Jurkat, Clone E6-1 (cell line): ENCODE data around the gene KRTAP4-1. TPM values are rescaled to one million over a fixed set of nuclear protein-coding genes. Genes with fewer than 3 reads are reported as not detected.
"Not testable (repeated sequence)": the region's sequence is repeated elsewhere in the genome, so short reads cannot be mapped to it uniquely, and the experiment has no call there.

Experiments used
- DNase-seq: peaks from one replicate; pipeline ENCODE4 v3.0.0-alpha.2; 2011; ENCODE audit warnings: low read depth, low spot score
- H3K4me3 ChIP-seq: 2 replicates; pipeline ENCODE4 v1.5.1; 2011; ENCODE audit warnings: mild to moderate bottlenecking, low read length, control low read depth, moderate library complexity
- polyA plus RNA-seq: library from polyadenylated mRNA; unstranded; fragments of >200 nt; gene quantifications from one replicate; pipeline ENCODE4 v1.2.1, GENCODE V29; 2012; ENCODE audit warnings: missing spikeins; ENCODE audit not compliant: insufficient read length, insufficient read depth

Gene KRTAP4-1
- not detected for polyA plus RNA-seq

DNA sequence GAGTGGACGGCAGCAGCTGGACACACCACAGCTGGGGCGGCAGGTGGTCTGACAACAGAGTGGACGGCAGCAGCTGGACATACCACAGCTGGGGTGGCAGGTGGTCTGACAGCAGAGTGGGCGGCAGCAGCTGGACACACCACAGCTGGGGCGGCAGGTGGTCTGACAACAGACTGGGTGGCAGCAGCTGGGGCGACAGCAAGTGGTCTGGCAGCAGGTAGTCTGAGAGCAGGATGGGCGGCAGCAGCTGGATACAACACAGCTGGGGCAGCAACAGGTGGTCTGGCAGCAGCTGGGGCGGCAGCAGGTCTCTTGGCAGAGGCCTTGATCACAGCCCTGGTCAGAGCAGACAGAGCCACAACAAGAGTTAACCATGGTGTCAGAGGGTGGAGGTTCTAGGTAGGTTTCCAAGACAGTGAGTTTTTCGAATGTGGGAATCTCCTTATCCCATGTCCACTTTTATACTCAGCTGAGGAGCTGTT, at the start of gene KRTAP4-1:
Gene KRTAP4-1 (minus strand): TSS at position 432 of the 482 bp plus-strand sequence. CDS start 57 bp downstream, at position 375.
- H3K4me3 ChIP-seq = no peak within 1 kb of the TSS
- no peak for DNase-seq

DNA sequence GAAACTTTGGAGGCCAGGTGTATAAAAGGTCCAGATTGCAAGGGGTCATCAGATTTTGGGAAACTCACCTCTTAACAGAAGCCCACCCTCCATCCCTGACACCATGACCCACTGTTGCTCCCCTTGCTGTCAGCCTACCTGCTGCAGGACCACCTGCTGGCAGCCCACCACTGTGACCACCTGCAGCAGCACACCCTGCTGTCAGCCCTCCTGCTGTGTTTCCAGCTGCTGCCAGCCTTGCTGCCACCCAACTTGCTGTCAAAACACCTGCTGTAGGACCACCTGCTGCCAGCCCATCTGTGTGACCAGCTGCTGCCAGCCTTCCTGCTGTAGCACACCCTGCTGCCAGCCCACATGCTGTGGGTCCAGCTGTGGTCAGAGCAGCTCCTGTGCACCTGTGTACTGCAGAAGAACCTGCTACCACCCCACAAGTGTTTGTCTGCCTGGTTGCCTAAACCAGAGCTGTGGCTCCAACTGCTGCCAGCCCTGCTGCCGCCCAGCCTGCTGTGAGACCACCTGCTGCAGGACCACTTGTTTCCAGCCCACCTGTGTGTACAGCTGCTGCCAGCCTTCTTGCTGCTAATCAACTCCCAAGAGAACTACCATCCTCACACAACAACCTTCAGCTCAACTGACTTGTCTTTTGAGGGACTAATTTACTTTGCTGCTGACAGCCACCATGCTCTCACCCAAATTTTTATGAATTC, 47.8 kb upstream of the KRTAP4-1 start, which contains the start of gene KRTAP9-3:
Gene KRTAP9-3 (plus strand): TSS at position 51 of the 707 bp plus-strand sequence. CDS start 53 bp downstream, at position 104.
- not testable (repeated sequence) for H3K4me3 ChIP-seq, DNase-seq

DNA sequence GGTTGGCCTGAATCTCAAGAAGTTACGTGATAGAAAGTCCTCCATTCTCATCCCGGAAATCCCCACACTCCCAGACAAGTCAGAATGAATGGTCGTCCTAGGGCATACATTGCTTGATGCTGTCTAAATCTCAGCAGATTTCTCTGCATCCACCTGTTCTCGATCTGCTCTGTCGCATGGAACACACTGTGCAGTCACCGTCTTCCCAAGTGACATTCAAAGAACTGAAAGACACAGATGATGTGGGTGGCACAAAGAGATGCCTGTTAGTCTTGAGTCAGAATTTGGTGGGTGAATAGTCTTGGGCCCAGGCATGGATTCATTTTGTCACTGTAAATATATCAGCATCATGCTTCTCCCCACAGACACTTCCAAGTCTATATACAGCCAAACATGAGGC, 47.0 kb upstream of the KRTAP4-1 start:
- no peak overlapping the region for H3K4me3 ChIP-seq
- no peak for DNase-seq

DNA sequence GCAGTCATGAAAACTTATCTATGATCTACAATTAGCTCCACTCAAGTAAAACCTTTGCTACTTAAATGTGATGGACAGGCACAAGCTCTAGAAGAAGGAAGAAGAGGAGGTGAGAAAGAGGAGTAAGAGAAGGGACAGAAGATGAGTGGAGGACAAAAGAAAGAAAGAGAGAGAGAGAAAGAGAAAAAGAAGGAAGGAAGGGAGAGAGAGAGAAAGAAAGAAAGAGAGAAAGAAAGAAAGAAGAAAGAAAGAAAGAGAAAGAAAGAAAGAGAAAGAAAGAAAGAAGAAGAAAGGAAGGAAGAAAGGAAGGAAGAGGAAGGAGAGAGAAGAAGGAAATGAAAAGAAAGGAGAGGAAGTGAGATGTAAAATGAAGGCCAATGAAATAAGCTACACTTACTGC, 45.4 kb upstream of the KRTAP4-1 start:
- no peak overlapping the region for H3K4me3 ChIP-seq
- no peak for DNase-seq

DNA sequence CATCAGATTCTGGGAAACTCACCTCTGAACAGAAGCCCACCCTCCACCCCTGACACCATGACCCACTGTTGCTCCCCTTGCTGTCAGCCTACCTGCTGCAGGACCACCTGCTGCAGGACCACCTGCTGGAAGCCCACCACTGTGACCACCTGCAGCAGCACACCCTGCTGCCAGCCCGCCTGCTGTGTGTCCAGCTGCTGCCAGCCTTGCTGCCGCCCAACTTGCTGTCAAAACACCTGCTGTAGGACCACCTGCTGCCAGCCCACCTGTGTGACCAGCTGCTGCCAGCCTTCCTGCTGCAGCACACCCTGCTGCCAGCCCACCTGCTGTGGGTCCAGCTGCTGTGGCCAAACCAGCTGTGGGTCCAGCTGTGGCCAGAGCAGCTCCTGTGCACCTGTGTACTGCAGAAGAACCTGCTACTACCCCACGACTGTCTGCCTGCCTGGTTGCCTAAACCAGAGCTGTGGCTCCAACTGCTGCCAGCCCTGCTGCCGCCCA, 41.9 kb upstream of the KRTAP4-1 start, which contains the start of gene KRTAP9-2:
Gene KRTAP9-2 (plus strand): TSS at position 51 of the 498 bp plus-strand sequence. CDS start 7 bp downstream, at position 58.
- not testable (repeated sequence) for DNase-seq, H3K4me3 ChIP-seq

DNA sequence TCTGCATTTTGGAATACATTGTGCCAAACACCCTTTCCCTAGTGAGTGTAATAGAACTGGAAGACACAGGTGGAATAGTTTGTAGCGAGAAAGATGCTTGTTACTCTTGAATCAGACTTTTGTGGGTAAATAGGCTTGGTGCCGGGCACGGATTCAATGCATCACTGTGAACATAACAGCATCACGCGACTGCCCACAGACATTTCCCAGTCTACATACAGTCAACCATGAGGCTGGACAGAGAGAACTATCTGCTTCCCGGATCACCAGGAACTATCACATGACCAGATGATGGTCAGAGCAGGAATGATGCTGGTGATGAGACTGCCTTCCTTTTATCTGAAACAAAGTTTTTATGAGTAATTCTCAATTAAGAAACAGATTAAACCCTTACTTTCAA, 41.3 kb upstream of the KRTAP4-1 start:
- DNase-seq = no peak
- no peak overlapping the region for H3K4me3 ChIP-seq

DNA sequence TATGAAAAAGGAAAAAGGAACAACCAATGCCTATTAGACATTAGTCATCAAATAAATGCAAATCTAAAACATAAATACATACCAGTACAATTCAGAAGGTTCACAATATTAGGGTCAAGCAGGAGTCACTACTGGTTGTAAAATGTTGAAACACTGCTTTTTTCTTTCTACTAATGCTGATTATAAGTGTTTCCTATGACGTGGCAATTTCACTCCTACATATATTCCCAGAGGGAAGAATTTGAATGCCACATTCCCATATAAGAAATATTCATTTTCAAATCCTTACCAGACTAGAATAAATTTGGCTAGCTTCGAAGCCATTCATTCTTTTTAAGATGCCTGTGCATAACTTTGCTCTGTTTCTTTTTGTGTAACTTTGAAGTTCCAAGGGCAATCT, 39.1 kb upstream of the KRTAP4-1 start:
- no peak for DNase-seq
- no peak overlapping the region for H3K4me3 ChIP-seq

DNA sequence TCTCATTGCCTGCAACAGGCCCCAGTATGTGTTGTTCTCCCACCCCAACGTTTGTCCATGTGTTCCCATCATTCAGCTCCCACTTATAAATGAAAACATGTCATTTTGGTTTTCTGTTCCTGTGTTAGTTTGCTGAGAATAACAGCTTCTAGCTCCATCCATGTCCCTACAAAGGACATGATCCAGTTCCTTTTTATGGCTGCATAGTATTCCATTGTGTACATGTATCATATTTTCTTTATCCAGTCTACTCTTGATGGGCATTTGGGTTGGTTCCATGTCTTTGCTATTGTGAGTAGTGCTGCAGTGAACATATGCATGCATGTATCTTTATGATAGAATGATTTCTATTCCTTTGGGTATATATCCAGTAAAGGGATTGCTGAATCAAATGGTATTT, 31.0 kb upstream of the KRTAP4-1 start:
- no peak overlapping the region for H3K4me3 ChIP-seq
- DNase-seq = no peak

DNA sequence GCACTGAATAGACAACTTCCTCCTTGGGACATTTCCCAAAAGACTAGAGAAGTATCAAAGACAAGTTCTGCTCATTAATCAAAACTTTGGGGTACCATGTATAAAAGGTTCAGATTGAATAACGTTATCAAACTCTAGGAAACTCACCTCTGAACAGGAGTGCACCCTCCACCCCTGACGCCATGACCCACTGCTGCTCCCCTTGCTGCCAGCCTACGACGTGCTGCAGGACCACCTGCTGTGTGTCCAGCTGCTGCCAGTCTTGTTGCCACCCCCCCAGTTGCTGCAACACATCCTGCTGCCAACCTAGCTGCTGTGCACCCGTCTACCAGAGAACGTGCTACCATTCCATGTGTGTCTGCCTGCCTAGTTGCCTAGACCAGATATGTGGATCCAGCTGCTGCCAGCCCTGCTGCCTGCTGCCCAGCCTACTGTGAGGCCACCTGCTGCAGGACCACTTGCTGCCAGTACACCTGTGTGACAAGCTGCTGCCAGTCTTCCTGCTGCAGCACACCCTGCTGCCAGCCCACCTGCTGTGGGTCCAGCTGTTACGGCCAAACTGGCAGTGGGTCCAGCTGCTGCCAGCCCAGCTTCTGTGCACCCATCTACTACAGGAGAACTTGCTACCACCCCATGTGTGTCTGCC, 27.9 kb upstream of the KRTAP4-1 start:
- no peak for DNase-seq

DNA sequence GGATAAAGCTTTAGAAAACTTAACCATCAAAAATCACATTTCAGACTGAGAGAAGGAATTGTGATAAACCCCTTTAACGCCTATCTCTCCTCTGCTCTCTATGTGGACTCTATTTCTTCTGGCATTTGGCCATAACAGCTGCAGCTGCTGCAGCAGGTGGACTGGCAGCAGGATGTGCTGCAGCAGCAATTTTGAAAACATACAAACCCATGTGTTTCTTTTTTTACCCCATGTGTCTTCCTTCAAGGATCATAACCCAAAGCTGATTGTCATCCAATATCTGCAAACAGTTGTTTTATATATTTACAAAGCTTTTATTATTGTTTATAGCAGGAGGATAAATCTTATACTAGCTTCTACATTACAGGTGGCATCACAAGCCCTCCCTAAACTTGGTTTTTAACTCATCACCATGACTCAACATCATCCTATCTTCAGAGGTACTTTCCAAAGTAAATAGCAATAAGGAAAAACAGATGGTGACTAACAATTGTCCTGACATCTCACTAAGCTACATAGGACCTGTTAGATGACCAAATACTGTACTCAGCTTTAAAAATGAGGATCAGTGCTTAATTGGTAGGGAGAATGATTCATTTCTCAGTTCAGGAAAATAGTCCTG, 27.2 kb upstream of the KRTAP4-1 start:
- no peak for DNase-seq
- H3K4me3 ChIP-seq = no peak overlapping the region

More for the DNA sequence above, 27.9 kb upstream of the KRTAP4-1 start:
- no peak overlapping the region for H3K4me3 ChIP-seq

DNA sequence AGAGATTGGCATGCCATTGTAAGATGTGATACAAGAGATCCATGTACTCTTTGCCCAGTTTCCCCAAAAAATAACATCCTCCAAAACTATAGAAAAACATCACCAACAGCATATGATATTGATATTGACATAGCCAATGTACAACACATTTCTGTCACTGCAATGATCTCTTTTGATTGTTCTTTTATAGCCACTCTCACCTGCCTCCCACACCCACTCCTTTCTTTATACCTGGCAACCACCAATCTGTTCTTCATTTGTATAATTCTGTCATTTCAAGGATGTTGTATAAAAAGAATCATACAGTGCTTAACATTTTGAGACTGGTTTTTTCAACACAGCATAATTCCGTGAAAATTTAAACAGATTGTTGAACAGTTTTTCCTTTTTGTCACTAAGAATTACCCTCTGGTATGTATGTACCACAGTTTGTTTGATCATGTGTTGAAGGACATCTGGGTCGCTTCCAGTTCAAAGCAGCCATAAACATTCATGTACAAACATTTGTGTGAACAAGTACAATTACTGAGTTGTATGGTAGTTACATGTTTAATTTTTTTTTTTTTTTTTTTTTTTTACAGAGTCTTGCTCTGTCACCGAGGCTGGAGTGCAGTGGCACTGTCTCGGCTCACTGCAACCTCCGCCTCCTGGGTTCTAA, 14.8 kb upstream of the KRTAP4-1 start:
- H3K4me3 ChIP-seq = no peak overlapping the region
- DNase-seq = no peak

DNA sequence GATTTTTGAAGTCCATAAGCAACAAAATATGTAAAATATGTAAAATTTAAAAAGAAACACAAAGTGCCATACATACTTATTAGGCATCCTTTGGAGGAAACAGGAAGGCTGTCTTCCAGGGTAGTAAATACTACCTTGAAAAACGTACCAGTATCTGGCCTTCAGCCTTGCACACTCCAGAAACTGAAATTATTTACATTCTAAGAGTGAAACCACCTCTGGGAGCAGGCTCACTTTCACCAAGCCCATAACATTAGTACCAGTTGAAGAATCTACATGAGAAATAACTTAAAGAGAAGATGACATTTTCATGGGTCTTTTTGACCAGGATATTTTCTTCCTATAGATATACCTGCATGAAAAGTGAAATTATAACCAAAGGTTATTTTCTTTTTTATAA, 11.4 kb upstream of the KRTAP4-1 start:
- DNase-seq = no peak
- H3K4me3 ChIP-seq = no peak overlapping the region

DNA sequence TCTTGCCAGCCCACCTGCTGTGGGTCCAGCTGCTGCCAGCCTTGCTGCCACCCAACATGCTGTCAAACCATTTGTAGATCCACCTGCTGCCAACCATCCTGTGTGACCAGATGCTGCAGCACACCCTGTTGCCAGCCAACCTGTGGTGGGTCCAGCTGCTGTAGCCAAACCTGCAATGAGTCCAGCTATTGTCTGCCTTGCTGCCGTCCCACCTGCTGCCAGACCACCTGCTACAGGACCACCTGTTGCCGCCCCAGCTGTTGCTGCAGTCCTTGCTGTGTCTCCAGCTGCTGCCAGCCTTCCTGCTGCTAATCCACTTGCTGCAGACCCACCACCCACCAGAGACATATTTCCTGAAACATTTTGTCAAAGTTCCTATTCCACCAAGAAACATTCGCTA, 5.6 kb upstream of the KRTAP4-1 start:
- no peak for DNase-seq
- H3K4me3 ChIP-seq = no peak overlapping the region

DNA sequence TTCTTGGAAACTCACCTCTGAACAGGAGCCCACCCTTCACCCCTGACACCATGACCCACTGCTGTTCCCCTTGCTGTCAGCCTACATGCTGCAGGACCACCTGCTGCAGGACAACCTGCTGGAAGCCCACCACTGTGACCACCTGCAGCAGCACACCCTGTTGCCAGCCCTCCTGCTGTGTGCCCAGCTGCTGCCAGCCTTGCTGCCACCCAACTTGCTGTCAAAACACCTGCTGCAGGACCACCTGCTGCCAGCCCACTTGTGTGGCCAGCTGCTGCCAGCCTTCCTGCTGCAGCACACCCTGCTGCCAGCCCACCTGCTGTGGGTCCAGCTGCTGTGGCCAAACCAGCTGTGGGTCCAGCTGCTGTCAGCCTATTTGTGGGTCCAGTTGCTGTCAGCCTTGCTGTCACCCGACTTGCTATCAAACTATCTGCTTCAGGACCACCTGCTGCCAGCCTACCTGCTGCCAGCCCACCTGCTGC, 5.2 kb upstream of the KRTAP4-1 start, which contains the start of gene KRTAP9-1:
Gene KRTAP9-1 (plus strand): TSS at position 51 of the 482 bp plus-strand sequence. CDS start 0 bp downstream, at position 51.
- not testable (repeated sequence) for DNase-seq, H3K4me3 ChIP-seq

DNA sequence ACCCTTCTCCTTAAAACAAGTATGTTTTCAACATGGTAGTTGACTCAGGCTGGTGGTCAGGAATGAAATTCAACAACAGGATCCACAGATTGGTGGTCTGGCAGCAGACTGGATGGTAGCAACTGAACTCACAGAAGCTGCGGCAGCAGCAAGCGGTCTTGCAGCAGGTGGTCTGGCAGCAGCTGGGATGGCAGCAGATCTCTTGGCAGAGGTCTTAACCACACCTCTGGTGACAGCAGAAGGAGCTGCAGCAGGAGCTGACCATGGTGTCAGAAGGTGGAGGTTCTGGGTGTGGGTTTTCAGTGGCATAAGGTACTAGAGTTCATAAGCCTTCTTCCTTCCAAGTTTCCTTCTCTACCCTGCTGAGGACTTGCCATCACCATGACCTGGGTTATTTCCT, 2.2 kb upstream of the KRTAP4-1 start:
- H3K4me3 ChIP-seq = no peak overlapping the region
- no peak for DNase-seq

DNA sequence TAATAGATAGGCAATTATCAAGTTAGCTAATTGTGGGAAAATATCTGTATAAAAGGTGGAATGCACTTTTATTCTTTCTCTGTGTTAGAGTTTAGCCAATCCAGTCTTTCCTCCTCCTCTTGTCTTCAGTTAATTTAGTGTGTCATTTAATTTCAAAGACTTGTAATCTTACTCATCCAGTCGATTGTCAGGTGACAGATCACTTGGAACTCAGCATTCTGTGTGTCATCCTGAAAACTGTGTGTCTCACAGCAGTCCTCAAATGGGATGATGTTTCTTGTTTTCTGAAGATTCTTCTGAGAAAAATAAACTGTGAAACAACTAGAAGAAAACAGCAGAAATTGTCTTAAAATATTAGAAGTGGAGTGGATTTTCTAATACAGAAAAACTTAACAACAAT, 290 bp upstream of the KRTAP4-1 start:
- no peak overlapping the region for H3K4me3 ChIP-seq
- no peak for DNase-seq

DNA sequence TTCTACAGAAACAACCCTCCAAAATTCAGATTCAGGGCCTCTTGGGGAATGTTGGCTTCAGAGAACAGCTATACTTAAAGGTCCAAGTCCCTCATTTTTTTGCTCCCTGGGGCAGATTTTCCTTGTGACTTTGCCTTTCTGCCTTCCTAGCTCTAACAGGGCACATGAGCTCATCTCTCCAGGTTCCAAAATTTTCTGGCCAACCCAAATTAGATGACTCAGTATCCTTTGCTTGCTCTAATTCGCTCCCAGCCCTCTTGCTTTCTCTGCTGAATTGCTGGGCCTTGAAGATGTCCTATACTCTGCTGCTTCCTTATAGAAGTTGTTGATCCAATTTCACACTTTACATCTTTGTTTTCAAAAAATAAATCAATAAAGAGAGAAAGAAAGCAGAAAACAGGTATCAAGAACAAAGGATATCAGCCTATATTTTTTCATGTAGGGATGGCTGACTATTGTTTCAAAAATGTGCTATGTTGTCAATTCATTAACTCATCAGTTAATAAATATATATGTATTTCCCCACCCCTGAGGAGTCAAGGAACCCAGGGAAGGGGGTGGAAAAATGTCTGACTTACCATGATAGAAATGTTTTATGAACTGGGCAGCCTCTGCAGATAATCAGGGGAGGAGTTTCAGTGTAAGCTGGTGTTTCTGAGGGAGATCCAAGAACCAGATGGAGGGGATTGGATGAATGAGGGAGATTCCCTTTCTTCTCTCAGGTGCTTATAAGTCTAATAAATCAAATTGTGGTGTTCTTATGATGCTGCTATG, 5.7 kb downstream of the KRTAP4-1 start:
- no peak overlapping the region for H3K4me3 ChIP-seq
- DNase-seq = no peak

DNA sequence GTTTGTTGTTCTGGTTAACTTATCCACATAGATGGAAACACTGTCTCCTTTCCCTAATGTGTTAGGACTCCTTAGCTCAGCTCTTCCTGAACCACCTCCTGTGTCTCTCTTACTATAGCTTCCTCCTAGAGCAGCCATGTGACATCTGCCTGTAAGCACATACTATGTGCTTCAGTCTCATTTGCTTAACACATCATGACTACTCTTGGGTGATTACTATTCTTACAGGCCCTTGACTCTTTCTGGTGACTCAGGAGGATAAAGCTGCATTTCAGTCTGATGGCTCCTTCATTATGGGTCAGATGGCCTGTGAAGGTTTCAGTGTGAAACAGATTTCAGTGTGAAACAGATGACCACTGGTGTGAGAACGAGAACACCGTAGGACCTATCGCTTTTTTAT, 6.4 kb downstream of the KRTAP4-1 start:
- no peak overlapping the region for H3K4me3 ChIP-seq
- DNase-seq = no peak
